A549 (cell line): ENCODE measurements around the gene RRBP1.

Experiments used
- CHD2 ChIP-seq: fragments of 150-350 bp; IDR thresholded peaks from 2 replicates; pipeline ENCODE4 v1.6.1; 2014; ENCODE audit warnings: low read length; ENCODE audit not compliant: partially characterized antibody
- EP300 ChIP-seq, 2 experiments: fragments of >200 bp; sonication (Bioruptor Twin); formaldehyde crosslinking; IDR thresholded peaks; 2 replicates in 1 of 2; 3 replicates in 1 of 2; pipeline ENCODE4 v1.6.1; 2016 to 2017
- HDAC2 ChIP-seq: fragments of 200-600 bp; sonication (generic); IDR thresholded peaks from 2 replicates; pipeline ENCODE4 v1.6.1; 2016
- KDM1A ChIP-seq: fragments of 200-600 bp; sonication (generic); IDR thresholded peaks from 2 replicates; pipeline ENCODE4 v1.6.1; 2016; ENCODE audit warnings: low read depth, mild to moderate bottlenecking
- MYC ChIP-seq: IDR thresholded peaks from 2 replicates; pipeline ENCODE4 v1.6.1; 2012; ENCODE audit warnings: mild to moderate bottlenecking, inconsistent platforms, low read length, improper control_type of control experiment, borderline replicate concordance
- NR3C1 ChIP-seq: fragments of >200 bp; sonication (Bioruptor Twin); formaldehyde crosslinking; IDR thresholded peaks from 3 replicates; pipeline ENCODE4 v1.6.1; 2017
- RAD21 ChIP-seq, 2 experiments: fragments of >200 bp in 1 of 2; sonication (Bioruptor Twin) in 1 of 2; formaldehyde crosslinking in 1 of 2; IDR thresholded peaks in 1 of 2; conservative IDR thresholded peaks in 1 of 2; 2 replicates in 1 of 2; 3 replicates in 1 of 2; pipeline ENCODE4 v1.6.1; 2012 to 2018; ENCODE audit warnings: inconsistent platforms in 1 of 2
- RCOR1 ChIP-seq: fragments of 150-350 bp; IDR thresholded peaks from 2 replicates; pipeline ENCODE4 v1.6.1; 2014; ENCODE audit warnings: antibody characterized with exemption, low read length, low read depth
- SMC3 ChIP-seq: fragments of >200 bp; sonication (Bioruptor Twin); formaldehyde crosslinking; IDR thresholded peaks from 3 replicates; pipeline ENCODE4 v1.6.1; 2018; ENCODE audit warnings: inconsistent platforms
- ZFP36 ChIP-seq: fragments of 450-650 bp; IDR thresholded peaks from 2 replicates; pipeline ENCODE4 v1.6.1; 2014; ENCODE audit warnings: borderline replicate concordance; ENCODE audit not compliant: partially characterized antibody
- TF ChIP-seq, protein P1 (sequence below): fragments of >200 bp; sonication (Bioruptor Twin); formaldehyde crosslinking; IDR thresholded peaks from 3 replicates; pipeline ENCODE4 v1.5.1; 2016
- TF ChIP-seq, protein P2 (sequence below): fragments of 450-650 bp; IDR thresholded peaks from 2 replicates; pipeline ENCODE4 v1.6.1; 2014; ENCODE audit warnings: antibody characterized with exemption
- TF ChIP-seq, protein P3 (sequence below): IDR thresholded peaks from 2 replicates; pipeline ENCODE4 v1.6.1; 2012

DNA sequence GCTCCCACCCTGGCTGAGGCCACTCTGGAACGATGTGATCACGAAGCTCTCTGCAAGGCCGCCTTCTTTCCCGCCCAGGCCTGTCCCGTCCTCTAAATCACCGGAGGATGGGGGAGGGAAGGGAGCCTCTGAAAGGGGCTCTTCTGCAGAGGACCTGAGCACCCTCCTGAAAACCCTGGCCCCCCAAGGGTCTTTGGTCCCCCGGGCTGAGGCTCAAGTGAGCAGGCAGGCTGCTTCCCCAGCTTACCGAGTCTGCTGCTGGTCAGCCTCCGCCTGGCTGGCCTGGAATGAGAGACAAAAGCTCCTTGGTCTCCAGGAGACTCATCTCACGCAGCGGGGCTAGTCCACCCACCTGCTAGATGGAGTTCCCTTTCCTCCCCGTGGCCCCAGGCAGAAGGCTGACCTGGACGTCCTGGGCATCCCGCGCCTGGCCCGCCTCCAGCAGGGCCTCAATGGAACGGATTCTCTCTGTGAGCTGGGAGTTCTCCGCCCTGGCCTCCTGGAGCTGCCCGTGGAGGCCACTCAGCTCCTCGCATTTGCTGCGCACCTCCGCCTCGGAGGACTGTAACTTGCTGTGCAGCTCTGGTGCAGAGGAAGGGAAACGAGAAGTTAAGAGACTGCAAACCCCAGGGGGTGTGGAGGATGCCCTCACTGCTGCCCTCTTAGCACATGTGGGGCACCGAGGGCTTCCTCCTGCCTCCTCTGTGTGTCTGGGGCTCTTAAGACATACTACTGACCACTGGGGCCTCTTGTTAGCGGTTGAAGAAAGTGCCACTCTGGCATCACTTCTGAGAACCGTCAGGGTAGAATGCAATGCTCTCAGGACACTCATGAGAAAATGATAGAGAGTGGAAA lies 54.7 kb downstream of the RRBP1 start:
- no peak for TF ChIP-seq ZFP36
- TF ChIP-seq, protein P1, sequence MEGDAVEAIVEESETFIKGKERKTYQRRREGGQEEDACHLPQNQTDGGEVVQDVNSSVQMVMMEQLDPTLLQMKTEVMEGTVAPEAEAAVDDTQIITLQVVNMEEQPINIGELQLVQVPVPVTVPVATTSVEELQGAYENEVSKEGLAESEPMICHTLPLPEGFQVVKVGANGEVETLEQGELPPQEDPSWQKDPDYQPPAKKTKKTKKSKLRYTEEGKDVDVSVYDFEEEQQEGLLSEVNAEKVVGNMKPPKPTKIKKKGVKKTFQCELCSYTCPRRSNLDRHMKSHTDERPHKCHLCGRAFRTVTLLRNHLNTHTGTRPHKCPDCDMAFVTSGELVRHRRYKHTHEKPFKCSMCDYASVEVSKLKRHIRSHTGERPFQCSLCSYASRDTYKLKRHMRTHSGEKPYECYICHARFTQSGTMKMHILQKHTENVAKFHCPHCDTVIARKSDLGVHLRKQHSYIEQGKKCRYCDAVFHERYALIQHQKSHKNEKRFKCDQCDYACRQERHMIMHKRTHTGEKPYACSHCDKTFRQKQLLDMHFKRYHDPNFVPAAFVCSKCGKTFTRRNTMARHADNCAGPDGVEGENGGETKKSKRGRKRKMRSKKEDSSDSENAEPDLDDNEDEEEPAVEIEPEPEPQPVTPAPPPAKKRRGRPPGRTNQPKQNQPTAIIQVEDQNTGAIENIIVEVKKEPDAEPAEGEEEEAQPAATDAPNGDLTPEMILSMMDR, result no peak
- TF ChIP-seq, protein P2, sequence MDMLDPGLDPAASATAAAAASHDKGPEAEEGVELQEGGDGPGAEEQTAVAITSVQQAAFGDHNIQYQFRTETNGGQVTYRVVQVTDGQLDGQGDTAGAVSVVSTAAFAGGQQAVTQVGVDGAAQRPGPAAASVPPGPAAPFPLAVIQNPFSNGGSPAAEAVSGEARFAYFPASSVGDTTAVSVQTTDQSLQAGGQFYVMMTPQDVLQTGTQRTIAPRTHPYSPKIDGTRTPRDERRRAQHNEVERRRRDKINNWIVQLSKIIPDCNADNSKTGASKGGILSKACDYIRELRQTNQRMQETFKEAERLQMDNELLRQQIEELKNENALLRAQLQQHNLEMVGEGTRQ, result no peak
- TF ChIP-seq, protein P3, sequence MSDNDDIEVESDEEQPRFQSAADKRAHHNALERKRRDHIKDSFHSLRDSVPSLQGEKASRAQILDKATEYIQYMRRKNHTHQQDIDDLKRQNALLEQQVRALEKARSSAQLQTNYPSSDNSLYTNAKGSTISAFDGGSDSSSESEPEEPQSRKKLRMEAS, result no peak
- TF ChIP-seq NR3C1, result no peak
- no peak for TF ChIP-seq MYC
- TF ChIP-seq SMC3, result no peak
- TF ChIP-seq RCOR1, result no peak
- TF ChIP-seq EP300 (IDR thresholded peaks at IDR 0.05), result no peak
- TF ChIP-seq RAD21 (conservative IDR thresholded peaks at IDR 0.05 in 1 of 2, IDR thresholded peaks at IDR 0.05 in 1 of 2), result no peak
- TF ChIP-seq KDM1A, result no peak
- no peak for TF ChIP-seq HDAC2
- TF ChIP-seq CHD2, result no peak
